Astrocyte of the spinal cord (primary cell): Measurements from ENCODE around the gene SLC6A13.
"Not testable (repeated sequence)": the region's sequence is repeated elsewhere in the genome, so short reads cannot be mapped to it uniquely, and the experiment has no call there.

Experiments used
- DNase-seq: peaks from one replicate; pipeline ENCODE4 v3.0.0; 2011; ENCODE audit warnings: low read depth, low spot score
- H3K4me3 ChIP-seq: 2 replicates; pipeline ENCODE4 v1.5.1; 2011; ENCODE audit warnings: low read depth, mild to moderate bottlenecking, low read length, moderate library complexity
- in situ Hi-C: cut with HindIII; loops from 2 replicates; pipeline ENCODE4 v1.10.0; 2017; ENCODE audit warnings: low sequenced_read_pairs
- TF ChIP-seq, protein P1 (sequence below): IDR thresholded peaks from 2 replicates; pipeline ENCODE4 v1.5.1; 2012; ENCODE audit warnings: low read depth, mild to moderate bottlenecking, low read length, inconsistent platforms

The SLC6A13 gene

DNA sequence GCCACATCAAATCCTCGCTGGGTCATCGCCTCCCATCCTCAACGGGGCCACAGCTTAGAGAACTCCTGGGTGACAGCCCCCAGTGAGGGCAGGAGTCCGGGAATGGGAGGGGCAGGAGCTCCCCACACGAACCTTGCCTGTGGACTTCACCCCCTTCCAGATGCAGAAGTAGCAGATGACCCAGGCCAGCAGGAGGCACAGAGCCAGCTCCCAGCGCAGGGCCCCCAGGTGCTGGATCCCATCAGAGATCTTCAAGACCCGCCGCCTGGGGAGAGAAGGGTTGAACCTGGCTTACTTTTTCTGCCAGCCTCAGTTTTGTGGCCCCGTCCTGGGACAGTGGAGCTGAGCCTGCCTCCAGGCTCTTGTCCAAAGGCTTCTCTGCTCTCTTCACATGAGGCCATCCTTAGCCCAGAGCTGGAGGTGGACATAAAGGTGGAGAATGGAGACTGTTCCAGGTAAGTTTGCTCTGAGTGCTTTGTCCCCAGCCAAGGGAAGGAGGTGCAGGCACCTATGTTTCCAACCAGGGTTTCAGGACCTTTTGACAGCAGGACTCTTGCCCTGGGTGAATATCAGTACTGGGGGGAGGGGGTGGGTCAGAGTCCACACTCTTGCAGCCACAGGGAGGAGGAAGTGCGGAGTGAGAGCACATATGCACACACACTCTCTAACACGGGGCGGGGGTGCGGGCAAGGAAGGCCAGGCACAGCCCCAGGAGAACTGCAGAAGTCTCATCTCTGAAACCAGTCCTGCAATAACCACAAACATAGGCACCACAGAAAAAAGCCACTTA lies 25.4 kb downstream of the SLC6A13 start:
- TF ChIP-seq, protein P1, sequence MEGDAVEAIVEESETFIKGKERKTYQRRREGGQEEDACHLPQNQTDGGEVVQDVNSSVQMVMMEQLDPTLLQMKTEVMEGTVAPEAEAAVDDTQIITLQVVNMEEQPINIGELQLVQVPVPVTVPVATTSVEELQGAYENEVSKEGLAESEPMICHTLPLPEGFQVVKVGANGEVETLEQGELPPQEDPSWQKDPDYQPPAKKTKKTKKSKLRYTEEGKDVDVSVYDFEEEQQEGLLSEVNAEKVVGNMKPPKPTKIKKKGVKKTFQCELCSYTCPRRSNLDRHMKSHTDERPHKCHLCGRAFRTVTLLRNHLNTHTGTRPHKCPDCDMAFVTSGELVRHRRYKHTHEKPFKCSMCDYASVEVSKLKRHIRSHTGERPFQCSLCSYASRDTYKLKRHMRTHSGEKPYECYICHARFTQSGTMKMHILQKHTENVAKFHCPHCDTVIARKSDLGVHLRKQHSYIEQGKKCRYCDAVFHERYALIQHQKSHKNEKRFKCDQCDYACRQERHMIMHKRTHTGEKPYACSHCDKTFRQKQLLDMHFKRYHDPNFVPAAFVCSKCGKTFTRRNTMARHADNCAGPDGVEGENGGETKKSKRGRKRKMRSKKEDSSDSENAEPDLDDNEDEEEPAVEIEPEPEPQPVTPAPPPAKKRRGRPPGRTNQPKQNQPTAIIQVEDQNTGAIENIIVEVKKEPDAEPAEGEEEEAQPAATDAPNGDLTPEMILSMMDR: no peak
- DNase-seq: no peak
- in situ Hi-C loops: no loop called here
- H3K4me3 ChIP-seq: no peak overlapping the region

DNA sequence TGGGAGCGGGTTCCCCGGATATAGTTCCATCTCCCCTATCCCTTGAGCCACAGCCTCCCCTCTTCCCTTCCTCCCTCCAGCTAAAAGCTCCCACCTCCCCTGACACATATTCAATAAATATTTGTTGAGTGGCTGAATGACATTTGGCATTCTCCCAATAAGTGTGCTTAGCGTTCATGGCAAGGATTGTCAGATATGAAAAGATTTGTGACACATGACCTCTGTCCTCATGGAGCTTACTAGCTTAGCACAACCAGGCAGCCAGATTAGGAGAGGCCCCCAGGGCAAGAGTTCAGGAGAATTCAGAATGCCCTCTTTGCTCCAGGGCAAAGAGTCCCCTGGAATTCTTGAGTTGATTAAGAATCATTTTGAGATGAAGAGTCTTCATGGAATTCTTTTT lies 26.2 kb downstream of the SLC6A13 start:
- in situ Hi-C loops: no loop called here
- H3K4me3 ChIP-seq: no peak overlapping the region
- DNase-seq: no peak
- TF ChIP-seq, protein P1: no peak

DNA sequence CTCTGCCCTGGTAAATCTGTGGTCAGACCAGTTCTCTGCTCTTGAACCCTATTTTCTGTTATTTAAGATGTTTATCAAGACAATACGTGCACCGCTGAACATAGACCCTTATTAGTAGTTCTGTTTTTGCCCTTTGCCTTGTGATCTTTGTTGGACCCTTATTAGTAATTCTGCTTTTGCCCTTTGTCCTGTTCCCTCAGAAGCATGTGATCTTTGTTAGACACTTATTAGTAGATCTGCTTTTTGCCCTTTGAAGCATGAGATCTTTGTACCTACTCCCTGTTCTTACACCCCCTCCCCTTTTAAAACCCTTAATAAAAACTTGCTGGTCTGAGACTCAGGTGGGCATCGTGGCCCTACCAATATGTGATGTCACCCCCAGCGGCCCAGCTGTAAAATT lies 26.7 kb downstream of the SLC6A13 start:
- H3K4me3 ChIP-seq, in situ Hi-C loops, DNase-seq: not testable (repeated sequence)

DNA sequence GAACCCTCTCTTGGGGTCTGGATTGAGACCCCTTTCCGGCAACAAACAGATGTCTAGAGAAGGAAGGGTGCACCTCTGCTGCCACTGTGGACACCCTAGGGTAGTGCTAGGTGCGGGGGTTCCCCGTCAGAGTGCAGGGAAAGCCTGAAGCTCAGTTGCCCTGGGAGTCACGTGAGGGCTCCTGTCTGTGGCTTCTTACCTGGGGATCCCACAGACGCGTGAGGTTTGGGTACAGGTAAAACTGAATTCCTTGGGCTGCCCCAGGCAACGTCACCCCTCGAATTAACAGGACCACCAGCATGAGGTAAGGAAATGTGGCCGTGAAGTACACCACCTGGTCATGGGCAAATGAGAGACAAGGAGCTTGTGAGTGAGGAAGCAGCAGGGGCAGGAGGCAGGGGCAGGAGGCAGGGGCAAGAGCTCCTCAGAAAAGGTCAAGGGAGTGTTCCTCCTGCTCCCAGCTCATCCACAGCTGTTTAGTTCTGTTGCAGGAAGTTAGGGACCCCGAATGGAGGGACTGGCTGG lies 27.7 kb downstream of the SLC6A13 start:
- no peak overlapping the region for H3K4me3 ChIP-seq
- DNase-seq: no peak
- TF ChIP-seq, protein P1: no peak
- in situ Hi-C loops: no loop called here

DNA sequence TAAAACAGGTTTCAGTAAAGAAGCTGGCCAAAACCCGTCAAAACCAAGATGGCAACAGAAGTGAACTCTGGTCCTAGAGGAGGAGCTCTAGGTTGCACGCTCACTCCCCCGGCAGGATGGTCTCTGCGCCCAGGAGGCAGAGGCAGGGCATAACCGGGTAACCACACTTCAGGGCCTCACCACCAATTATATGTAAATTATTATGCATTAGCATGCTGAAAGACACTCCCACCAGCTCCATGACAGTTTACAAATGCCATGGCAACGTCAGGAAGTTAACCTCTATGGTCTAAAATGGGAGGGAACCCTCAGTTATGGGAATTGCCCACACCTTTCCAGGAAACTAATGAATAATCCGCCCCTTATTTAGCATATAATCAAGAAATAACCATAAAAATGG lies 28.6 kb downstream of the SLC6A13 start:
- DNase-seq: no peak
- TF ChIP-seq, protein P1: no peak
- H3K4me3 ChIP-seq: no peak overlapping the region
- in situ Hi-C loops: no loop called here

DNA sequence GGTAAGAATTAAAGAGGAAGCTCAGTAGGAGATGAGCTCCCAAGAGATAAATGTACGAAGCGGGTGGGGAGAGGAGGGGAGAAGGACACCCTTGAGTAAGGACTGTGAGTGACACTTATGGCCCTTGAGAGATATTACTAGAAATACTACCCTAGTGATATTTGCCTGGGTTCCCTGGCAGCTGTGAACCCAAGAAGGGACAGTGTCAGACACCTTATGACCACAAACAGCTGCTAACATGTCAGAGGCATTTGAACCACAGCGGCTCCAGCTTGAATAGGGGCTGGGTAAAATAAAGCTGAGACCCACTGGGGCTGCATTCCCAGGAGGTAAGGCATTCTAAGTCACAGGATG lies 29.0 kb downstream of the SLC6A13 start:
- in situ Hi-C loops: no loop called here
- TF ChIP-seq, protein P1: no peak
- DNase-seq: no peak
- no peak overlapping the region for H3K4me3 ChIP-seq

DNA sequence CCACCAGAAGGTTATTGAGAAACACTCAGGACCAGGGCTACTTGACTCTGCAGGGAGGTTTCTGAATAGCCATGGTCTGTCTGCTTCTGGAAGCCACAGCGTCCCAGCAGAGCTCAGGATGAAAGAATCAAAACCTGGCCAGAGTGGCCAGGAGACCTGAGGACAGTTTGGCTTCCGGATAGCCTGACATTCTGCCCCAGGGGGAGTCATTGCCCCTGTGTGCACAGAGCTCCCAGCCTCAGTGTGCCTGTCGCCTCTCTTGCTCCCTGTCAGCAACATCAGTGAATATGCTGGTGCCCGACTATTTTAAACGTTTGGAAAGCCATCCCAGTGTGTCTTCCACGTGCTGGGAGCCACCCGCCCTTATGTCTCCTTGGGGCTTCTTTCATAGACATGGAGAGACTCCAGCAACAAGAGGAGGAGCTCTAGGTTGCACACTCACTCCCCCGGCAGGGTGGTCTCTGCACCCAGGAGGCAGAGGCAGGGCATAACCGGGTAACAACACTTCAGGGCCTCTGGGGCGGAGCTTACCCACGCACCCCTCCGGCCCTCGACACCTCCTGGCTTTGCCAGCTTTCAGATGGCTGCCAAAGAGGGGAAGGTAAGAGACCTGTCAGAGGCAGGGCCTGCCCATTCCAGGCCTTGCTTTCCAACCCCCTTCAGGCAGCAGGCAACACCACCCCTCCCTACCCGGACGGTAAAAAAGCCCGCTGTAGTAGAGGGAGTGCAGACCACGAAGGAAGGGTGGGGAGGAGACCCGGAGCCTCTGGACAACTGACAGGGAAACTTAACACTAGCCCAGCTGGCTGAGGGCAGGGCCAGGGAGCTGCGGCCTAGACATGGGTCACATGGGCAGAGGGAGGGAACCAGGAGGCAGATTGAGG lies 29.7 kb downstream of the SLC6A13 start:
- H3K4me3 ChIP-seq: no peak overlapping the region
- no peak for DNase-seq
- in situ Hi-C loops: no loop called here
- TF ChIP-seq, protein P1: no peak
